GM18498 (cell line): ENCODE data around the gene RPSA.
"Not testable (repeated sequence)": the region's sequence is repeated elsewhere in the genome, so short reads cannot be mapped to it uniquely, and the experiment has no call there.

Experiments used
- ATAC-seq: cut with Tn5 transposase; IDR thresholded peaks from one replicate; pipeline ENCODE4 v1.9.1; 2021; ENCODE audit warnings: mild to moderate bottlenecking, moderate library complexity; ENCODE audit not compliant: unreplicated experiment

Gene RPSA

GRCh38 chr3:39418556-39419225, 12.2 kb downstream of the RPSA start:
- ATAC-seq: not testable (repeated sequence)

- ATAC-seq: no peak
Observed at GRCh38 chr3:39419742-39420315, 13.3 kb downstream of the RPSA start.

GRCh38 chr3:39420543-39420942, 14.0 kb downstream of the RPSA start:
- no peak for ATAC-seq

DNA sequence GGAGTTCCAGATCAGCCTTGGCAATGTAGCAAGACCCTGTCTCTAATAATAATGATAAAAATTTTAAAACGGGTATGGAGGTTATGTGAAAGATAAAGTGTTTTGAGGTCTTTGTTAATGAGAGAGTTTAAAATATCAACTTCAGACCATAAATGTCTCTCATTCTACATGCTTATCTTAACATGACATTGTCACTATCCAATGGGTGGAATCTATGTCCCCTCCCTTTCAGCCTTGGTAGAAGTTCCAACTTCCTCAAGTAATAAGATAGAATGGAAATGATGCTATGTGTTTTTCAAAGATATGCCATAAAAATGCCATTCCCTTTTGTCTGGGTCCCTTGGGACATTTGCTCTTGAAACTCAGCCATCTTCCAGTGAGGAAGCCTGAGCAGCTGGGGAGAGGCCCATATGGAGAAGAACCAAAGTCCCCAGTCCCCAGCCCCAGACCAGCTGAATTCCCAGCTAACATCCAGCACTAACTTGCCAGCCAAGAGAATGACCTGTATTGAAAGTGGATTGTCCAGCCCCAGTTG, 17.0 kb downstream of the RPSA start:
- ATAC-seq: no peak

DNA sequence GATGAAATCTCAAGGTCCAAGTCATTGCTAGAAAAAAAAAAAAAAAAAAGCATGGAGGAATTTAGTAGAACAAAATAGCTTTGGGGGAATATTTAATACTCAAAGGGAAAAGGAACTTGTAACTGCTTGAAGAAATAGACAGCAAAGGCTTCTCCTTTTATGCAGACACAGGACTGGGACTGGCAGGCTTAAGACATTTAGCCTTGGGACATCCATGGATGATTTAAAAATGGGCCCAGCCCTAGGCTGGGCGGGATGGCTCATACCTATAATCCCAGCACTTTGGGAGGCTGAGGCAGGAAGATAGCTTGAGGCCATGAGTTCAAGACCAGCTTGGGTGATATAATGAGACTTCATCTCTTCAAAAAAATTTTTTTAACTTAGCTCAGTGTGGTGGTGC, 19.8 kb downstream of the RPSA start:
- no peak for ATAC-seq

DNA sequence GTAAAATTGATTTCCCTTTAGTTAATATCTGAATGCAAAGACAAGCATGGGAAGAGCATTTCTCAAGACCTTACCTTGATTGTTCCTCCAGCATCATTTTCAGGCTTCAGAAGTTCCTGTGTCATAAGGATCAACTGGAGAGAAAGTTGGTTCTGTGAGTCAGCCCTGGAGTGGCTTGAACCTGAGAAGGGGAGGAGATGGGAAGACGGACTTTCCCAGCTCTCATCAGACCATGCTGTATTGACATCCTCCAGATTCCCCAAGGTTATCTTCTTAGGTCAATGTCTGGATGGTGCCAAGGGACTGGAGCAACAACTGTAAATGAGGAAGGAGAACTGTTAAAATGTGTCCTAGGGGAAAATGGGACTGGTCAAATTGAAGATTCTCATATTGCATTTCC, 21.0 kb downstream of the RPSA start:
- ATAC-seq: no peak

DNA sequence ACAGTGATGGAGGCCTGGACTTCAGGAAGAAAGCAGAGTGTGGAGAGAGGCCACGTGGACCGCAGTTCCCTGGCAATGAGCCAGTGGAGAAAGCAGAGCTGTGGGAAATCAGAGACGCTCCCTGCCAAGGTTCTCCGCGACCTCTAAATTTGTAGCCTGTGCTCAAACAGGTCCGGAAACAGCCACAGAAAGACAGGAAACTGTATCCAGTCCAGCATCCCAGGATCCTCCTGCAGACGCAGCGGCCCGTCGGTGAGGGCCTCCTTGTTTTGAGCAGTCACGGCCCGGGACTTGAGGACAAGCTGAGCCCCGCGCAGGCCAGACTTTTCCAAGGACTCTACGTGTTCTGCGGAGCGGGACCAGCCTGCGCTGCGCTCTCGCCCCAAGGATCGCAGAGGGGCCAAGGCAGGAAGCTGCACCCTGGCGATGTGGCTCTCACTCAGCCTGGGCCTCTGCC, 22.3 kb downstream of the RPSA start:
- ATAC-seq: no peak

DNA sequence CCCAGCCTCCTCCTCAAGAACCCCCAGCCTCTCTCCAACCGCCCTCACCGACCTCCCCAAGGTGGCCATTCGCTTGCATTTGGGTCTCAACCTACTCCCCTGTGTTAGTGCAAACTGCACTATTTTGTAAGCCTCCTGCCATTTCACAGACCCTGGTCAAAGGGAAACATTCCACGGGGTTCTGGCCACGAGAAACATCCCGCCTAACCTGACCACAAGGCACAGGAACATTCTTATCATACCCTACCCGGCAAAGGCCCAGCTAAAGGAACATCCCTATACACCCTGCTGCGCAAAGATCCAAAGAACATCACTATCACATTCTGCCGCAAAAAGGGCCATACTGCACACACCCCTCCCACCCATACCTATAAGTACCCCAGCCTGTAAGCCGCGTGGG, 22.9 kb downstream of the RPSA start:
- ATAC-seq: no peak

DNA sequence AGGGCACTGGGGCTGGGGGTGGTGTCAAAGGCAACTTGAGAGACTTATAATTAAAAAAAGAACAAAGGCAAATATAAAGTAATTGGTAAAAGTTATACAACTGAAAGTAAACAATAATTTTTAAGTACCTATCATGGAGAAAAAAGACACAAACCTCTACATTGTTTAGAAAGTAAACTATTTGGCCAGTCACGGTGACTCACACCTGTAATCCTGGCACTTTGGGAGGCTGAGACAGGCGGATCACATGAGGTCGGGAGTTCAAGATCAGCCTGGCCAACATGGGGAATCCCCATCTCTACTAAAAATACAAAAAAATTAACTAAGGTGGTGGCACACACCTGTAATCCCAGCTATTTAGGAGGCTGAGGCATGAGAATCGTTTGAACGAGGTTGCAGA, 25.8 kb downstream of the RPSA start:
- no peak for ATAC-seq

DNA sequence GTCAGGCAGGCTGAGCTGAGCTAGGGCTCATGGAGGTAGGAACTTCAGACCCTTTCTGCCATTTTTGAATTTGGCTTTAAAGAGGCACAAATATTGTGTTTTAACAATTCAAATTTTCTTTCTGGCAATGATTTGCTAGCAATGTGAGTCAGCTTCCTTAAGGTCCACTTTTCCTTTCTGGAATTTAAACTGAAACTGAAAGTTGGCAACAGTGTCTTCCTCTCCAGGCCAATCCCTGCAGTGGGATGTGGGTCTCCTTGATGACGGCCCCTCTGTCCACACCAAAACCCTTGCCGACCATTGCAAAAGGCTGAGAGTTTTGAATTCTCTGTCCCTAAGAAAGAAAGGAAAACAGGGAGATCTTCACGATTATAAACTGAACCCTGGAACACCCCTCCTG, 27.1 kb downstream of the RPSA start:
- ATAC-seq: no peak

DNA sequence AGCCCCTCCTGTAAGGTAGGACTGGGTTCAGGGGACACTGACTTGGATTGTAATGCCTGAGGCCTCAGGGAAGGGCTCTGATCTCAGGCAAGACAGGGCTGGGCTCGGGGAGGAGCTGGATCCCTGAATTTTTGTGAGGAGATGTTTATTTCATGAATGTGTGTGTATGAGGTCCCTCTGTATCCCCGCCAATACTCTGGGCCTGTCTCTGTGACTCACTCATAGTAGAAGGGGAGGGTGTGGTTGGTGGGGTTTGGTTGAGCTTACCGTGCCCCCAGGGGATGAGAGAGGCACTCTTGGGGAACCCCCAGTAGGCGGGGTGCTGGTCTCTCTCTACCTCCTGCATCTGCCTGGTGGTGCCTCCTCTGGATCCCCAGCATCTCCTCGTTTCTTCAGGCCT, 28.1 kb downstream of the RPSA start:
- ATAC-seq: no peak

GRCh38 chr3:39435006-39435748, 28.7 kb downstream of the RPSA start:
- ATAC-seq: no peak

GRCh38 chr3:39438880-39439279, 32.4 kb downstream of the RPSA start:
- no peak for ATAC-seq

GRCh38 chr3:39440316-39440715, 33.8 kb downstream of the RPSA start:
- ATAC-seq: no peak

- ATAC-seq: no peak
Observed at GRCh38 chr3:39443530-39443929, 37.0 kb downstream of the RPSA start.

DNA sequence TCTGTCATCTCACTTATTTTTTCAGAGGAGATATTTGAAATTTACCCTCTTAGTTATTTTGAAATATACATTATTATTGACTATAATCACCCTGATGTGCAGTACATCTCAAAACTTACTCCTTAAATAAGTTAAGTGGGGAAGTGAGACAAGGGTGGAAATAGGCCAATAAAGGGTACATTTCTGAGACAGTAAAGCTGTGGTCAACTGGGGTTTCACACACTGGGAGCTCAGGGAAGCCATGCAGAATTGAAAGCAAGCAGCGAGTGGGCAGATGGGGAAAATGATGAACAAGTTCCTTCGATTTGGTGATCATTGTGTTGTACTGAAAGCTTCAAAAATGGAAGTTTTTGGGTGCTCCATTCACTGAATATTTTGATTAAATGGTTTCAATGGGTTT, 39.4 kb downstream of the RPSA start:
- ATAC-seq: no peak

GRCh38 chr3:39446444-39446843, 39.9 kb downstream of the RPSA start:
- ATAC-seq: no peak

DNA sequence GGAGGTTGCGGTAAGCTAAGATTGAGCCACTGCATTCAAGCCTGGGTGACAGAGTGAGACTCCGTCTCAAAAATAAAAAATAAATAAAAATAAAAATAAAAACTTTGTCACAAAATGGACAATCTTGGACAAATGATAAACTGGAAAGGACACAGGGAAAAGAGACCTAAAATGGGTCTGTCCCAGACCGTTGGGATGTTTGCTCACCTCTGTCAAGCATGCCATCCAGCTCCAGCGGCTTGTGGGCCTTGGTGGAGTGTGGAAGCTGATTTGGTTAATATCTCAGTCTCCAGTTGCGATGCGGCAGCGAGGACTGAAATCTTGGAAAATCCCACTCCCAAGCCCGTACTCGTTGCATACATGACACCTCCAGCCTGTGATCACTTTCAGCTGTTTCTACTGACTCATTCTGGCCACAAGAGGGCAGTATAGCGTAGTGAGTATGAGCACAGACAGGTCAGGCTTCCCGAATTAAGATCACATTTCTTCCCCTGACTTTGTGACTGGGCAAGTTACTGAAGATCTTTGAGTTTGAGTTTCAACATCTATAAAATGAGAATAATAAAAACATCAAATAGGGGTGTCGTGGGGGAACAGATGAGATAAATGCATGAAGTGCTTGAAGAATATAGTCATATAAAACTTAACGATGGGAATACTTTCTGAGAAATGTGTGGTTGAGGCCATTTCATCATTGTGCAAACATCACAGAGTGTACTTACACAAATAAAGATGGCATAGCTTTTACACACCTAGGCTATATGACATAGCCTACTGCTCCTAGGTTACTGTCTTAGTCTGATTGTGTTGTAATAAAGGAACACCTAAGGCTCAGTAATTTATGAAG, 41.3 kb downstream of the RPSA start:
- peak; percentile 84 for ATAC-seq

DNA sequence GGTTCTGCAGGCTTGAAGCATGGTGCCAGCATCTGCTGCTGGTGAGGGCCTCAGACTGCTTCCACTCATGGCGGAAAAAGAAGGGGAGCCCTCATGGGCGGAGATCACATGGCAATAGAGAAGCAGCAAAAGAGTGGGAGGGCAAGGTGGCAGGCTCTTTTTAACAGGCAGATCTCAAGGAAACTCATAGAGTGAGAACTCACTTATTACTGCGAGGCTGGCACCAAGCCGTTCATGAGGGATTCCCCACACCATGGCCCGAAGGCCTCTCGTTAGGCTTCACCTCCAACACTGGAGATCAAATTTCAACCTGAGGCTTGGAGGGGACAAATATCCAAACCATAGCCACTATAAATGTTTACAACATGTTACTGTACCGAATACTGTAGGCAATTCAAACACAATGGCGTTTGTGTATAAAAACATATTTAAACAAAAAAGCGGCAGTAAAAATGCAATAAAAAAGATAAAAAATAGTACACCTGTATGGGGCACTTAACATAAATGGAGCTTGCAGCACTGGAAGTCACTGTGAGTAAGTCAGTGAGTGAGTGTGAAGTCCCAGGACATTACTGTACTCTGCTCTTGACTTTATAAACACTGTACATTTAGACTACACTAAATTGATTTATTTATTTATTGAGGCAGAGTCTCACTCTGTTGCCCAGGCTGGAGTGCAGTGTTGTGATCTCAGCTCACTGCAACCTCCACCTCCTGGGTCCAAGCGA, 42.1 kb downstream of the RPSA start:
- ATAC-seq: no peak

DNA sequence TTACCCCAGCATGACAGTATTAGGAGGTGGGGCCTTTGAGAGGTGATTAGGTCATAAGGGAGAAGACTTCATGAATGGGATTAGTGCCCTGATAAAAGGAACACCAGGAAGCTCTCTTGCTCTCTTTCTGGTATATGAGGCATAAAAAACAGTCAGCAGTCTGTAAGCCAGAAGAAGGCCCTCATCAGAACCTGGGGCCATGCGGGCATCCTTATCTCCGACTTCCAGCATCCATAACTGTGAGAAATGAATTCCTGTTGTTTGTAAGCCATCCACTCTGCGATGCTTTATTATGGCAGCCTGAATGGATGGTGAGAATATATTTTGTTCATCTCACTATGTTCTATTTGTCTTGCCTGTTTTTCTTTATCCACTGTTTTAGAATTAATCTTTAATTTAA, 43.3 kb downstream of the RPSA start:
- no peak for ATAC-seq
